HG03432 (cell line): Measurements from ENCODE around the gene XPR1.

ENCODE experiments used
- ATAC-seq: cut with Tn5 transposase; IDR thresholded peaks from one replicate; pipeline ENCODE4 v1.9.1; 2021; ENCODE audit warnings: mild to moderate bottlenecking, moderate library complexity; ENCODE audit not compliant: unreplicated experiment

Gene XPR1

DNA sequence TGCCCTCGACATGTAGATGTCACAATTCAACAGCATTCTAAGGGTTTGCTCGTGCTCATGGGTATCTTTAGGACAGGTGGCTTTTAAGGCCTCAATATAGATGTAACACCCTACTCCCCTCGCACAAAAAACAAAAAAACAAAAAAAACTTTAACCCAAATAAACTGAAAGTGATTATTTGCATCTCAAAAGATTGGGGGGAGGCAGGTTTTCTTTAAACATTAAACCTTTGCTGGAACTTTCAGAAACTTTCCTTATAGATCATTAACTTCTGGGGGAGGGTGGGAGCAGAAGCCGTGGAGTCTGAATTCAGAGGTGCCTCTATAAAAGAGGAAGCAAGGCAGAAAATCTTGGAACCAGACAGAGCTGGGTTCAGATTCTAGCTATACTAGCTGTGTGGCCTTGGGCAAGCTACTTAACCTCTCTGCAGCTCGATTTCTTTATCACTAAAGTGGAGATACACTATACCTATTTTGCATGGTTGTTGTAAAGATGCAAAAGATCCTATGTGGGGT, 277.7 kb downstream of the XPR1 start:
- peak; percentile 43 for ATAC-seq

DNA sequence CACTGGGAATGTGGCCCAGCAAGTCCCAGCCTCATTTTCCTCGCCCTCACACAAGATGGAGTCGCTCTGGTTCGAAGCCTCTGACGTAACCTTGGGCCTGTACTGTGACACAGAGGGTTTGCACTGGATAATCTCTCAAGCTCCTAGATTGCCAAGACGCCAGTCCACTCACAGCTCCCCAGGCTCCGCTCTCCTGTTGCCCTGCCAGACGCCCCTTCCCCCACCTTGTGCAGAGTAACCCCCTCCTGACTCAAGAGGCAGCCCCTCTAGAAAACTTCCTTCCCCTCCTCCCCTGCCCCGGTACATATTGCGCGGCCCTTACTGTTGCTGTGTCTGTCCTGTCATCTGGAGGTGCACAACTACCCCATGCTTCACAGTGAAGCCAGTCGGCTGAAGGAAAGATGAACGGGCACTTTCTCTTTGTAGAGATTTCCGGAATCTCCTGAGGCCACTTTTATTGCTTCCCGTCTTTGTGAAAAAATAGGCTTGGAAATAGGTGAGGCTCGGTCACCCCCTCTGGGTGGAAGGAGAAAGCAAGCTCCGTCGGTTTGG, 279.9 kb downstream of the XPR1 start:
- ATAC-seq, result no peak

DNA sequence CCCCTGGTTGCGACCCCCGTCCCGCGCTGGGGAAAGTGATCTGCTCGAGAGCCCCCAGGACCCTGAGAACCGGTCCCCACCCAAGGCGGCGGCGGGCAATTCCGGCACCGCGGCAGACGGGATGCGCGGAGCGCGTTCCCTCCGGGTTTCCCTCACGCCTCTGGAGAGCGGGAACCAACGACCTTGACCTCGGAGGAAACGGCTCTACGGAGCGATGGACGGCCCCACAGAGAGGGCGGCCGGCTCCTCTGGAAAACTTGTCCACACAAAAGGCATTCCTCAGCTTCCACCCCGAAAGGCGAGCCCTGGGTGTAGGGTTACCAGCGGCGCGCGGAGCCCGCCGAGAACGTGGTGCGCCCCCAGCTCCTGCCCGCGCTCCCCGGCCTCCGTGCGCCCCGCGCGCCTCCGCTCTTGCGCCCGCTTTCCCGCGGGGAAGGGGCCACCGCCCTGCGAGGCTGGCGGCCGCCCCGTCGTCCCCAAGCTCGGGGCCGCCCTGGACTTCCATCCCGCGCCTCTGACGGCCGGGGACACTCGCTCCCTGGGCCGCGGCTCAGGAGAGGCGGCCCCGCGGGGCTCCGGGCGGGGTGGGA, 280.5 kb downstream of the XPR1 start:
- no peak for ATAC-seq

DNA sequence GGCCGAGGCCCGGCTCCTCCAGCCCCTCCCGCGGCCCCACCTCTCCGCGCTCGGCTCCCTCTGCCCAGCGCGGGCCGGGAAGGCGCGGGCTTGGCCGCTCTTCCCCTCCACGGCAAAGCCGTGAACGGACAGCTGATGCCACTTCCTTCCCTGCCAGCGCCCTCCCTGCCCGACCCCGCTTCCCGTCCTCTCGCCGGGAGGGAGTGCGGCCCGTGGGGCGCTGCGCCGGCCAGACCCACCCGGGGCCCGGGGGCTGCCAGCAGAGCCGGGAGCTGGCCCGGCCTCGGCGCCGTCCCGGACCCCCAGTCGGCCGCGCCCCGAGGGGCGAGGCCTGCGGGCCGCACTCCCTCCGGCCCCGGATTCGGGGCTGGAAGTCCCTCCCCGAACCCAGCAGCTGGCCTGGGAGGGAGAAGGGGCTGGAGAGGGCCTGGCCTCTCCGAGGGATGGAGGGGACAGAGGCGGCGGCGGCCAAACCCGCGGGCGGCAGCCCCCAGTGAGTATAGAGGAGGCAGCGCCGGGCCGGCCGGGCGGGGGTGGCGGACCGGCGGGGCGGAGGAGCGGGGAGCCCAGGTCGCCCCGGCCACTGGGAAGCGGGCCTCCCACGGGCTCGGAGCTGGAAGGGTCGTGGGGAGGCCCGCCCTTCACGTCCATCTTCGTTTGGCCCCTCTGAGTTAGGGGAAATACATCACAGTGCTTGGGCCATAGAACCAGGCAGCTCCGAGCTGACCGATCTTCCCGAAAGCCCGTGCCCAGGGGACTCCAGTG, 281.2 kb downstream of the XPR1 start, which contains the start of gene KIAA1614:
KIAA1614 (plus strand) TSS at position 97 of the 765 bp plus-strand sequence; CDS start at position 444, 347 bp downstream.
- no peak for ATAC-seq

DNA sequence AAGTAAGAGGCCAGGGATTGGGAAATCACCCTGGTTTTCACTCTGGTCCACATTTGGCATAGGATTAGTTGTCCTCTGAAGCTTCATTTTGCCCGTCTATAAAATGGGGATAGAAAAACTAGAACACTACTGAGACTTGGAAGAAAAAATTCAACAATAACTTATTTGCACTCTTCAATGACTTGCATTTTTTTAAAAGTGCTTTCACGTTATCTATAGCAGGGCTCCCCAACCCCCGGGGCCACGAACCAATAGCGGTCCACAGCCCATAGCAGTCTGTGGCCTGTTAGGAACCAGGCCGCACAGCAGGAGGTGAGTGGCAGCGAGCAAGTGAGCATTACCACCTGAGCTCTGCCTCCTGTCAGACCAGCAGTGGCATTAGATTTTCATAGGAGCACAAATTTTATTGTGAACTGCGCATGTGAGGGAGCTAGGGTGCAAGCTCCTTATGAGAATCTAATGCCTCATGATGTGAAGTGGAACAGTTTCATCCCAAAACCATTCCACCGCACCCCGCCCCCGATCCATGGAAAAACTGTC, 283.7 kb downstream of the XPR1 start:
- ATAC-seq, result no peak

DNA sequence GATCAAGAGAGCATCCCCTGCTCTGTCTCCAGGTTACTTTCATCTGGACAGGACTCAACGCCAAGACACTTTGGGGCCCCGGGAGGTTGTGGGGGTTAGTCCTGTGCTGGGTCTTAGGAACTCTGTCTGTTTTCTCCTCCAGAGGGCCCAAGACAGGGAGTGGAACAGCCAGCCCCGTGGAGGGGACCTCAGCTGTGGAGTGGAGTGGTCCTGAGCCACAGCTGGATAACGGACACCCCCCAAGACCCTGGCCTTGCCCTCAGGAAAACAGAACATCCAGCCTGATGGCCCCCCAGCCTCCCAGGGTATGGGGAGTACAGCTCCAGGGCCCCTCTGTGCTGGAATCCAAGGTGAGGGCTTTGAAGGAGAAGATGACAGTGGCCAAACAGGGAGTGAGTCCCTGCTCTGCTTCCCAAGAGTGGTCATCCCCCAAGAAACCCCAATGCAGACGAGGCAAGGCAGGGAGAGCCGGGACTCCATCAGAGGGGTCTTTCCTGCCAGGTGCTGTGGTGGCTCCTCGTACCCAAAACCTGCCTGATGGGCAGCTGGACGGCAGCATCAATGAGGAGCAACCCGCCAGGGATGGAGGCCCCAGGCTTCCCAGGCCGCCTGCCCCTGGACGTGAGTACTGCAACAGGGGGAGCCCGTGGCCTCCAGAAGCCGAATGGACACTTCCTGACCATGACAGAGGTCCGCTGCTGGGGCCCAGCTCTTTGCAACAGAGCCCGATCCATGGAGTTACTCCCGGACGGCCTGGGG, 284.4 kb downstream of the XPR1 start:
- ATAC-seq, result no peak

DNA sequence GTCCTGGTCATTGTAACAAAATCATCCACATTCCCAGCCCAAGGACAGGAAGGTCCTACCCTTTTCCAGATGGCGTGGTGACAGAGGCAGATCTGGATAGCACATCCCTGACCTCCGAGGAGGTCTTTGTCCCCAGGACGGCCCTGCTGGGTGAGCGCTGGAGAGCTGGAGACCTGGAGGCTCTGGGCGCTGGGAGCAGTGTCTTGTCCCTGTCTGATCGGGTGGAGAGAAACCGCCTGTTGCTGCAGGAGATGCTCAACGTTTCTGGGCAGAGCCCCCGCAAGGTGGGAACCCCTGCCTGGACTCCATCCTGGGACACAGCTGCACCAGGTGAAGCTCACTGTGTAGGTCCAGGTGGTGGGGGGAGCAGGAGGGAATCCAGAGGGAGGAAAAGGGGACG, 284.9 kb downstream of the XPR1 start:
- no peak for ATAC-seq

DNA sequence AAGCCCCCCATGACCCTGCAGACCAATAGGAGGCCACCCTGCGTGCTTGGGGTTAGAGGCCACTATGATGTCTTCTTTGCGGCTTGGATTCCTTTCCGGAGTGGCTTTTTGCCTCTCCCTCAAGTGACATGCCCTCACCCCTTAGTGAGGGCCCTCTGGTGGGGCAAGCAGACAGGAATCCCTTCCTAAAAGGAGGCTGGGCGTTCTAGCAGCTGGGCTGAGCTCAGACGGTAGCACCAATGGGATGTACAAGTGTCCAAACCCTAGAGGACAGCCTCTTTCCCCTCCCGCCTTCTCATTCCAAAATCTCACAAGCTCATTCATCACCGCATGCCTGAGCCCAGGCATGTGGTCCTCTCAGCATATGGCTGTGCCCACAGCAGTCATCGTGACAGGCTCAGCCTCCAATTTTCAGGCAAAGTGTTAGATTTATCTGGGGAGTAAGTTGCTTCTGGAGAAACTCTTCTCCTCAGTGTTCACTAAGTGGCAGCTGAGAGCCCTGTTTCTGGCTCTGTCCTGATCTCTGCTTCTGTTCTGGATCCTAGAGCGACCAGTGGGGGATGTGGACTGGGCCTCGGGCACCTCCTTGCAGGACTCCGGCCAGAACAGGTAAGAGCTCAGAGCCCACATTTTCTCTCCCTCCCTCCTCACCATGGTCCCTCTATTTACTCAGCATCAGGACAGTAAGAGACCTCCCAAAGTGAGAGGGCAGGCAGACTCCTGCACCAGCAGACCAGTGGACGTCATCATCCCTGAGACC, 285.7 kb downstream of the XPR1 start:
- no peak for ATAC-seq

DNA sequence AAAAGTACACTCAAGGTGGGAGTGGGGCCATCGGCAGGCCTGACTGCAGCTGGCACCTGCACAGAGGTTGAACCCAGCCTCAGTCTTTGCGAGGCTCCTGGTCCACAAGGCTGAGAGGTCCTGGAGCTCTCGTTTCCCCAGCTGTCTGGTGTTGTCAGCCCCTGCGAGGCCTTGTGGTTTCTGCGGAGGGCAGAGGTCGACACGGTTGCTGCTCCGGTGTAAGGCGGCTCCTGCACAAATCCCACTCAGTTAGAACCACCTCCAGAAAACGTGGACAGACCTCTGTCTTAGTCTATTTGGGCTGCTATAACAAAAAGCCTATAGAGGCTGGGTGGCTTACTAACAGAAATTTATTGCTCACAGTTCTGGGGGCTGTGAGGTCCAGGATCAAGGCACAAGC, 286.7 kb downstream of the XPR1 start:
- no peak for ATAC-seq

DNA sequence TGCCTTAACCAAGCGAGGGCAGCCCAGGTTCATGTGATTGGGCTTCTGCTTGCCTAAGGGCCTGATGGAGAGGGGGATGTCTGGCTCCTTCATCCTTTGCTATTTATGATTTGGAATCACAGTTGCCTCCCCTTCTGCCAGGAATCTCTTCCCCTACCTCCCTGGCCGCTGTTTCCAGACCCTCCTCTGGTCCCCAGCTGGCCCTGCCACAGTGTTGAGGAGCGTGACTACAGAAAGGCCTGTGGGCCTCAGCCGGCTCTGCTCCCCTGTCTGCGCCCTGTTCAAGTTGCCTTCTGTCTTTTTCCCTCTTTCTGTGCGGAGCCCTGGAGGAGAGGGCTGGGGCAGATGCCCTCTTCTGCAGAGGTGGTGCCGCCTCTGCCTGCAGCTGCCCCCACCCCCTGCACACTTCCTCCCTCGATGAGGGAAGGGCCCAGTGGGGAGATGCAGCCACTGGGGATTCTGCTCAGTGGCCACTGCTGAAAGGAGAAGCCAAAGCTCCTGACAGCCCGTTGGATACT, 287.4 kb downstream of the XPR1 start:
- ATAC-seq, result no peak

DNA sequence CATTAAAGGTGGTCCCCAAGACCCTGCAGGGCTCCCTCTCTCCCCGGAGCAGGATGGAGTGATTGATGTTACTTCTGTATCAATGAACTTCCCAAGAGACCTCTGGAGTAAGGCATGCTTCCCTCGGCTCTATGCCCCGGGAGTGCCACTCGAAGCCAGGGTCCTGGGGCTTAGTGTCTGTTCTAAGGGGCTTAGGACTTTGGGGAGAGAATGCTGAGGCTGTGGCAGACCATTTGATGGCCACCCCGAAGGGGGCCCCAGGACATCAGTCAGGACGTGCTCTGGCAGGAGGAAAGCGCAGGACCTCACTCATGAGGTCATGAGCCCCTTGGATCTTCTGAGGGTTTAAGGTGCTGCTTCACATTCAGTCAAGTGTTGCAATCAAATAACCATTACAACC, 288.4 kb downstream of the XPR1 start:
- no peak for ATAC-seq

DNA sequence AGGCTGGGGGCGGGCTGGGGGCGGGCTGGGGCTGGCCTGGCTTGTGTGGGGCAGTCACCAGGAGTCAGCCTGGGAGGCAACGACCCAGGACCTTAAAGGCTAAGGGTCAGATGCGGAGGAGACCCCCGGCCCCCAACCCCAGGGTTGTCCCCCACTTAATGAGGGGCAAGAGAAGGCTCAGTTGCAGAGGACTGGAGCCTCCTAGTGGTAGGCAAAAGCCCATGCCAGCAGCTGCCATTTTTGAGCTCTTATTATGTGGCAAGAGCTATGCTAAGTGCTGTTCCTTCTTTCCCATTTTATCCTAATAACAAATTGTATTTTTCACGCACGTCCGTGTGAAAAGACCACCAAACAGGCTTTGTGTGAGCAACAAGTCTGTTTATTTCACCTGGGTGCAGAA, 288.9 kb downstream of the XPR1 start:
- no peak for ATAC-seq

DNA sequence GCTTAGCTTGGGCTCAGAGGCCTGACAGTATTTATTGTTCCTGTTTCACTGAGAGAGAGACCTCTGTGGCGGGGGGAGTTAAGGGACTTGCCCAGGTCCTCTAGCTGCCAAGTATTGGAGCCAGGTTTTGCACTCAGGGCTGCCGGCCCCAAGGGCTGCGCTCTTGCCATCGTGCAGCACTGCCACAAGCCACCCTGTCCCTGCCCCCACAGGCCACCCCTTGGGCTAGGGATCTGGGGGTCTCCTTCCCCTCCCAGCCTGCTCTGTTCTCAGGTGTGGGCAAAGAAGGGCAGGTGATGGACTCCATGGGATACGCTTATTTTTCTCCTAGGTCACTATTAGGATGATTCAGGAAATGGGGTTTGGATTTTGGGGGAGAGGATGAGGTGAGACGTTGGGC, 289.6 kb downstream of the XPR1 start:
- no peak for ATAC-seq

DNA sequence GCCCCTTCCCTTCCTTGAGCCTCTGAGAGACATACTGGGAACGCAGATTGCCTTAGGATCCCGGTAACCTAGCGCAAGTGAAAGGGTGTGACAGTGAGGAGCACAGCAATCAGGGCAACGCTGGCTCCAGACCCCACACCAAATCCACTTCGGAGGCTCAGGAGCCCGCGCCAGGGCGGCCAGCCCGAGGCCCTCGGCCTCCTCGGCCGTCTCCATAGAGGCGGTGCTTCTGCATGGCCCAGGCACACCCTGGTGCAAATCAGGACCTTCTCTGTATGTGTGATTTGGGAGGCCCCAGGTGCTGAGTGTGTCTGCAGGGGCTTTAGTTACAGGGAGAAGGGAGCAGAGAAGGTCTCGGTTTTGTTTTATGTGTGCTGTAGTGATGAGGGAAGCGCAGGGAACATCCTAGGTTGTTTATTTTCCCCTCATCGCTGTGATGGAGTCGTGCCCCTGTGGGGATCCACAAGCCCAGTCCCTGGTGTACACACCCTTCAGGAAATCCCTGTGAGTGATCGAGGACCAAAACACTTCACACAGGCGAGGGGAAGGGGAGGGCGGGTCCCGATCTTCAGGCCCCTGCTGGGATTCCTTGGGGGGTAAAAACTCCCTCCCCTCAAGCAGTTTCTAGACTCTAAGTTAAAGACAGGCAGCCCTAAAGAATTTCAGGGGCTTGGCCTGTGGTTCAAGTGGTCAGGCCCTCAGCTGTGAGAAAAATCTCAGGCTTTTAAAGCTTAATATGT, 290.2 kb downstream of the XPR1 start:
- no peak for ATAC-seq

DNA sequence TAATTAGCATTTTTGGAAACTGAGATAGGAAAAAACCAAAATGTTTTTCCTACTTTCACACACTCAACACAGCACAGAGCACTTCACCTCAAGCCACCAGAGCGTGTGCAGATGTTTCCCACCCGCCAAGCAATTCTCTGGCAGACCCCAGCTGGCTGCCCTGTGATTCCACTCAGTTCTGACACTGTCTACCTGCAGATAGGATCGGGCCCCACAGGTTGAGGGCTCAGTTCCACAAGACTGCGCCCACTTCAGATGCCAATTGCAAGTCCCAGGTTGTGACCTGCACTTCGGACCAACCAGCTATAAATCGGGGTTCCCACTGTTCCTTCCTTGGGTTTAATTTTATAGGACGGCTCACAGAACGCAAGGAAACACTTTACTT, 290.8 kb downstream of the XPR1 start:
- no peak for ATAC-seq

DNA sequence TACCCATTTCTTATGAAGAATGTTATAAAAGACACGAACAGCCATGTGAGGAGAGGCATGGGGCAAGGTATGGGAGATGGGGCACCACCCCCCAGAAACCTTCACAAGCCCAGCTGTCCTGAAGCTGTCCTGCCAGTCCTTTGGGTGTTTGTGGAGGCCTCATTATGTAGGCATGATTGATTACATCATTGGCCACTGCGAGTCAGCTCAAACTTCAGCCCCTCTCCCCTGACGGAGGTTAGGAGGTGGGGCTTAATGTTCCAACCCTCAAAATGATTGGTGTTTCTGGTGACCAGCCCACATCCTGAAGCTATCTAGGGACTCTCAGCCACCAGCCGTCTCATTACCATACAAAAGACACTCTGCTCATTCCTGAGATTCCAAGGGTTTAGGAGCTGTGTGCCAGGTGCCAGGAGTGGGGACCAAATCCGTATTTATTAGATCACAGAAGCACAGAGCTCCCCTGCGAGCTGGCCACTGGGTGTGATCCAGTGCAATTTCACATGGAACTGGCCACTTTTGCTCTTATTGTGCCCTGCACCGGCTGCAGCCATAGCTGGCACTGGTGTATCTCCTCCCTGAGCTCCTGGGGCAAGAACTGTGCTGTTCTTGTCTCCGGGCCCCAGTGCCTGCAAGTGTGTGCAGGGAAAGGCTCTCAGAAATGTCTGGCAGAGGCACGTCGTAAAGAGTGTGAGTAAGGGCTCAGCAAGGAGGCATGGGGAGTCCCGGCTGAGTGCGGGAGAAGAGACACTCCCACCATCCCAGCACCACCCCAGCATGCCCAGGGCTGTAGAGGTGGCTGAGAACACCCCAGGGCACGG, 291.4 kb downstream of the XPR1 start:
- peak; percentile 31 for ATAC-seq

DNA sequence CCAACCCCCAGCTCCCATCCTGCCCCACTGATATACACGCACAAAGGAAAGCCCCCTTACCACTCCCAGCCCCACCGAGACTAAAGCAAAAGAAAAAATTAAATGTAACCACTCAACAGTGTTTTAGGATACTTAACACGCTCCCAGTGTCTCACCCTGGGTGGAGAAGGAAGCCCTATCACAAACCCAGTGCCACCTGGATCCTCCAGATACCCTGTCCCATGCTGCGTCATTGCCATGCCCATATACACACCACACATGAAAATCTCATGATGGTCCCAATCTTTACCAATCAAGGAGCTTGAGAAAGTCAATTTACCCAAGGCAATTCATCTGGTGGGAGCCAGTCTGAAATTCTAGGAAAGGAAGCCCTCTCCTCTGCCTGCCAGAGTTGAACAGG, 292.1 kb downstream of the XPR1 start:
- no peak for ATAC-seq

DNA sequence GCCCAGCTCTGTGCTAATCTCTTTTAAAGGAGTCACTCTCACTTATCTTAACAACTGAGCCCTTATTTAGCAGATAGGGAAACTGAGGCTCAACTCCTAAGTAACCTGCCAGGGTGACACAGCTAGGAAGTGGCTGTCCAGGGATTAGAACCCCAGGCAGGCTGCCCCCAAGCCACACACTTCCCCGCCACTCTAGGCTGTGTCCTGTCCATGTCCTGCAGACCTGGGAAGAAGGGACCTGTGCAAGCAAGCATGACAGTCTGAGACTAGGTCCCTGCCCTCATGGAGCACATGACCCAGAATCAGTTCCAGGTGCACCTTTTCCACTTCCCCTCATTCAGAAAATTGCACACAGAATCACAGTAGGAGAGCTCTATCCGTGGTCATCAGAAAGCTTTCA, 293.1 kb downstream of the XPR1 start:
- ATAC-seq, result no peak
